ENCODE data around the gene PRCD. TPM values are rescaled to one million over a fixed set of nuclear protein-coding genes. Genes with fewer than 3 reads are reported as not detected.
A peak's percentile ranks its signal among the peaks of the same experiment; 100 is the strongest.

PRCD gene
- not detected in 2 replicates for total RNA-seq (2014; rRNA removed; shearing (Covaris generic))
- polyA plus RNA-seq (2014; cell fraction: nucleus; rRNA removed): not detected in 2 replicates

- no peak for DNase-seq (ENCODE audit: extremely low read depth, low read depth)
Measured at GRCh38 chr17:76539631-76540271, at the start of gene PRCD. Gene PRCD, plus strand, starts transcription at chr17:76540044. Its CDS starts 98 bp downstream, at chr17:76540142.

- DNase-seq (ENCODE audit: extremely low read depth, low read depth): no peak
Measured at GRCh38 chr17:76490112-76490710, 49.6 kb upstream of the PRCD start.

- DNase-seq (ENCODE audit: extremely low read depth, low read depth): no peak
Measured at GRCh38 chr17:76491271-76492122, 48.3 kb upstream of the PRCD start.

GRCh38 chr17:76492123-76492988 is 47.5 kb upstream of the PRCD start:
- DNase-seq (ENCODE audit: extremely low read depth, low read depth): no peak

- DNase-seq (ENCODE audit: extremely low read depth, low read depth): no peak
Measured at GRCh38 chr17:76492989-76493501, 46.8 kb upstream of the PRCD start.

GRCh38 chr17:76493505-76494167 is 46.2 kb upstream of the PRCD start:
- DNase-seq (ENCODE audit: extremely low read depth, low read depth): no peak

- DNase-seq (ENCODE audit: extremely low read depth, low read depth): no peak
Measured at GRCh38 chr17:76495663-76496400, 44.0 kb upstream of the PRCD start.

- no peak for DNase-seq (ENCODE audit: extremely low read depth, low read depth)
Measured at GRCh38 chr17:76496464-76496863, 43.4 kb upstream of the PRCD start.

GRCh38 chr17:76497699-76497978 is 42.2 kb upstream of the PRCD start:
- DNase-seq (ENCODE audit: extremely low read depth, low read depth): no peak

GRCh38 chr17:76497979-76498875 is 41.6 kb upstream of the PRCD start:
- peak; percentile 44 for DNase-seq (ENCODE audit: extremely low read depth, low read depth)

- DNase-seq (ENCODE audit: extremely low read depth, low read depth): no peak
Measured at GRCh38 chr17:76498876-76499251, 41.0 kb upstream of the PRCD start.

- no peak for DNase-seq (ENCODE audit: extremely low read depth, low read depth)
Measured at GRCh38 chr17:76499267-76499667, 40.6 kb upstream of the PRCD start.

- no peak for DNase-seq (ENCODE audit: extremely low read depth, low read depth)
Measured at GRCh38 chr17:76500074-76500746, 39.6 kb upstream of the PRCD start.

GRCh38 chr17:76500747-76501017 is 39.2 kb upstream of the PRCD start:
- no peak for DNase-seq (ENCODE audit: extremely low read depth, low read depth)

GRCh38 chr17:76501018-76501826 is 38.6 kb upstream of the PRCD start, which contains the start of gene RHBDF2:
Gene RHBDF2, minus strand, starts transcription at chr17:76501423. Its CDS starts 19,899 bp downstream, at chr17:76481524.
- DNase-seq (ENCODE audit: extremely low read depth, low read depth): peak; percentile 82

GRCh38 chr17:76501827-76502307 is 38.0 kb upstream of the PRCD start:
- no peak for DNase-seq (ENCODE audit: extremely low read depth, low read depth)

Measured in NCI-H460 (cell line).